Fibroblast of lung (primary cell): ENCODE results near the gene GALK2.

Source experiments
- EZH2 ChIP-seq: IDR thresholded peaks from 2 replicates; pipeline ENCODE4 v1.5.1; 2012; ENCODE audit warnings: low read length, control low read depth, mild to moderate bottlenecking; ENCODE audit errors: missing control alignments
- TF ChIP-seq, protein P1 (sequence below), 2 donors: IDR thresholded peaks in 1 of 2; conservative IDR thresholded peaks in 1 of 2; 1 replicate in 1 of 2; 2 replicates in 1 of 2; pipeline ENCODE4 v1.5.1; 2011 to 2012; ENCODE audit warnings: low read length in 2 of 2, control low read depth in 1 of 2, inconsistent platforms in 1 of 2, low read depth in 1 of 2, mild to moderate bottlenecking in 1 of 2

DNA sequence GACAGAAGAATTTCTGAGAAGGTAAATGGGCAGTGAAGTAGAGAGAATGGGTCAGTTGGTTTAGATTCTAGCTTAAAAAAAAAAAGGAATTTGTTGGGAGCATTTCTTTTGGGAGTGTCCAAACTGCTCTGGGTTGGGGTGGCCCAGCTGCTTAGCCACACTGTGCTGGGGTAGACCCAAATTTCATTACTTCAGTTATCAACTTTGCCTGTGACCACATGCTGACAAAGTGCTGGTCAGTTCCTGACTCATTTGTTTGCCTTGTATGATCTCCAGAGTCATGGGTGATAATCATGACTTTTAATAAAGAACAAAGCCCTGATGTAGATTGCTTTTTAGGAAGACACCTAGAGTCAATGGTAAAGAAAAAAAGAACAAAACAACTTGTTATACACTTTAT is 131.5 kb downstream of the GALK2 start:
- TF ChIP-seq, protein P1, sequence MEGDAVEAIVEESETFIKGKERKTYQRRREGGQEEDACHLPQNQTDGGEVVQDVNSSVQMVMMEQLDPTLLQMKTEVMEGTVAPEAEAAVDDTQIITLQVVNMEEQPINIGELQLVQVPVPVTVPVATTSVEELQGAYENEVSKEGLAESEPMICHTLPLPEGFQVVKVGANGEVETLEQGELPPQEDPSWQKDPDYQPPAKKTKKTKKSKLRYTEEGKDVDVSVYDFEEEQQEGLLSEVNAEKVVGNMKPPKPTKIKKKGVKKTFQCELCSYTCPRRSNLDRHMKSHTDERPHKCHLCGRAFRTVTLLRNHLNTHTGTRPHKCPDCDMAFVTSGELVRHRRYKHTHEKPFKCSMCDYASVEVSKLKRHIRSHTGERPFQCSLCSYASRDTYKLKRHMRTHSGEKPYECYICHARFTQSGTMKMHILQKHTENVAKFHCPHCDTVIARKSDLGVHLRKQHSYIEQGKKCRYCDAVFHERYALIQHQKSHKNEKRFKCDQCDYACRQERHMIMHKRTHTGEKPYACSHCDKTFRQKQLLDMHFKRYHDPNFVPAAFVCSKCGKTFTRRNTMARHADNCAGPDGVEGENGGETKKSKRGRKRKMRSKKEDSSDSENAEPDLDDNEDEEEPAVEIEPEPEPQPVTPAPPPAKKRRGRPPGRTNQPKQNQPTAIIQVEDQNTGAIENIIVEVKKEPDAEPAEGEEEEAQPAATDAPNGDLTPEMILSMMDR (conservative IDR thresholded peaks at IDR 0.05 in 1 of 2, IDR thresholded peaks at IDR 0.05 in 1 of 2; ENCODE audit: low read depth in 1 of 2, low read length in 2 of 2): no peak
- TF ChIP-seq EZH2: no peak
